NCI-H187 (cell line): ENCODE measurements around the gene CDH6.
"Not testable (repeated sequence)": the region's sequence is repeated elsewhere in the genome, so short reads cannot be mapped to it uniquely, and the experiment has no call there.

ENCODE experiments used
- DNase-seq, 2 experiments: peaks; one replicate each; lab custom pipeline; 2025; lab: John Stamatoyannopoulos, UW

Gene CDH6

GRCh38 chr5:31332160-31332559 is 138.7 kb downstream of the CDH6 start:
- DNase-seq: no peak

DNA sequence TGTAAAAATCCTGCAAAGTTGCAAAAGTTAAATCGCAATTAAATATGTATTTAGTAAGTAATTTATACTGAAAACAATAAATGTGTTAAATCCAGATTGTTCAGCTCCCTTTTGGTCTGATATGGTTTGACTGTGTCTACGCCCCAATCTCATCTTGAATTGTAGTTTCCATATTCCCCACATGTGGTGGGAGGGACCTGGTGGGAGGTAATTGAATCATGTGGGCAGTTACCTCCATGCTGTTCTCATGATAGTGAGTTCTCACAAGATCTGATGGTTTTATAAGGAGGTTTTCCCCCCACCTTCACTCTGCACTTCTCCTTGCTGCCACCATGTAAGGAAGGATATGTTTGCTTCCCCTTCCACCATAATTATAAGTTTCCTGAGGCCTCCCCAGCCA is 140.0 kb downstream of the CDH6 start:
- DNase-seq: no peak

- DNase-seq: no peak
Measured at GRCh38 chr5:31334061-31334860, 140.8 kb downstream of the CDH6 start.

- DNase-seq: no peak
Measured at GRCh38 chr5:31335456-31335855, 142.0 kb downstream of the CDH6 start.

- DNase-seq: no peak
Measured at GRCh38 chr5:31343946-31344345, 150.5 kb downstream of the CDH6 start.

DNA sequence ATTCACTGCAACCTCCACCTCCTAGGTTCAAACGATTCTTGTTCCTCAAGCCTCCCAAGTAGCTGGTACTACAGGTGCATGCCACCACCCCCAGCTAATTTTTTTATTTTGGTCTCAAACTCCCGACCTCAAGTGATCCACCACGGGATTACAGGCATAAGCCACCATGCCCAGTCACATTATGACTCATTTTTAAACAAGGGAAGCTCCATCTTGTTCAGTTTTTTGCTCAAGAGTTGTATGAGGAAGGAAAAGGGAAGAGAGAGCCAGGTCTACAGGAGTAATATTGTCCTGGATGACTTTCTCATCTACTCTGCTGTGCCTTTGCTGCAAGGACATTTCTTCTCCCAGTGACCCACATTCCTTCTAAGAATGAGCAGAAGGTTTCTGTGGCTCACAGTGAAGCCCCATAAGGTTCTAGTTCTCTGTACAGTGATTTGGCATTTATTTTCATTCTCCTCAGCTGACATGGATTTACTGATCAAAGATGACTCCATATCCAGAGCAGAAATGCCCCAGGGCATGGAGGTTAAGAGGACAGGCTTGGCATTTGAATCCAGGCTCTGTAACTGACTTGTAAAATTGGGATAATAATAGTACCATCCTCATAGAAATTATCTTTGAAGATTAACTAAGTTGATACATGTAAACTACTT is 153.5 kb downstream of the CDH6 start:
- no peak for DNase-seq

DNA sequence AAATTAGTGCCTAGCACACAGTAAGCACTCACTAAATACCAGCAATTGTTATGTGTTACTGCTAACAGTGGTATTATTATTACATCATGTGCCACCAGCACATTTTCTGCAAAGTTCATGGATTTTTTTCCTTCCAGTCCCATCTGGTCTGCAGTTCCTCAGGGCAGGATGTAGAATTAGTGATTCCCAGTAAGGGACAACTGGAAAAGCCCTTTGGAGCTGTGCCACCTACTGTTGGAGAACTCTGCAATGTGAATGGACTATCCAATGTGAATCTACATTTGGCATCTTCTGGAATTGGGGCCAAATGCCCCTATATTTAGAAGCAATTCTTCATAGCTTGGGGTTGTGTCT is 154.0 kb downstream of the CDH6 start:
- no peak for DNase-seq

DNA sequence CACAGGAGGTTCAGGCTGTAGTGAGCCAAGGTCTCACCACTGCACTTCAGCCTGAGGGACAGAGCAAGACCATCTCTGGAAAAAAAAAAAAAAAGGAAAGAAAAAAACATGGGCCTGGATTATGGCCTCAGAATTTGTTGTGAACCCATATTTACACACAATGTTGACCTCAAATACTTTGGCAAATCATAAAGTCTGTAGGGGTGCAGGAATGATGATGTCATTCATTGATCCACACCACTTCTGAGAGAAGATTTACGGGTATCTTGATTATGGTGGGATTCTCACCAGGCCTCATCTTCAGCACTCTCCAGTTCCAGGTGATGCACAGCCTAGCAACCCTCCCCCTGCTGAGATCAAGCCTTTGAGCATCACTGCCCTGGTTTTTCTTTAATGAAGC is 156.9 kb downstream of the CDH6 start:
- DNase-seq: no peak

DNA sequence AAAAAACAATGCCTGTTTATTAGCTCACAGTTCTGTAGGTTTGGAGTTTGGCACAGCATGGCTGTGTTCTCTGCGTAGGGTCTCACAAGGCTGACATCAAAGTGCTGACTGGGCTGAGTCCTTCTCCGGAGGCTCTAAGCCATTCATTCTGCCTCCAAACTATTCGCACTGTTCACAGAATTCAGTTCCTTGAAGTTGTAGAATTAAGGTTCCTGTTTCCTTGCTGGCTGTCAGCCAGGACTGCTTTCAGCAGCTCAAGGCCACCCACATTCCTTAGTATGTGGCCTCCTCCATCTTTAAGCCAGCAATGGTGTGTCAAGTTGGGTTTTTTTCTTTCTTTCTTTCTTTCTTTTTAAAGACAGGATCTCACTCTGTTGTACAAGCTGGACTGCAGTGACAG is 161.9 kb downstream of the CDH6 start:
- no peak for DNase-seq

- no peak for DNase-seq
Measured at GRCh38 chr5:31357038-31357437, 163.6 kb downstream of the CDH6 start.

- no peak for DNase-seq
Measured at GRCh38 chr5:31359839-31360238, 166.4 kb downstream of the CDH6 start.

- no peak for DNase-seq
Measured at GRCh38 chr5:31361234-31361633, 167.7 kb downstream of the CDH6 start.

DNA sequence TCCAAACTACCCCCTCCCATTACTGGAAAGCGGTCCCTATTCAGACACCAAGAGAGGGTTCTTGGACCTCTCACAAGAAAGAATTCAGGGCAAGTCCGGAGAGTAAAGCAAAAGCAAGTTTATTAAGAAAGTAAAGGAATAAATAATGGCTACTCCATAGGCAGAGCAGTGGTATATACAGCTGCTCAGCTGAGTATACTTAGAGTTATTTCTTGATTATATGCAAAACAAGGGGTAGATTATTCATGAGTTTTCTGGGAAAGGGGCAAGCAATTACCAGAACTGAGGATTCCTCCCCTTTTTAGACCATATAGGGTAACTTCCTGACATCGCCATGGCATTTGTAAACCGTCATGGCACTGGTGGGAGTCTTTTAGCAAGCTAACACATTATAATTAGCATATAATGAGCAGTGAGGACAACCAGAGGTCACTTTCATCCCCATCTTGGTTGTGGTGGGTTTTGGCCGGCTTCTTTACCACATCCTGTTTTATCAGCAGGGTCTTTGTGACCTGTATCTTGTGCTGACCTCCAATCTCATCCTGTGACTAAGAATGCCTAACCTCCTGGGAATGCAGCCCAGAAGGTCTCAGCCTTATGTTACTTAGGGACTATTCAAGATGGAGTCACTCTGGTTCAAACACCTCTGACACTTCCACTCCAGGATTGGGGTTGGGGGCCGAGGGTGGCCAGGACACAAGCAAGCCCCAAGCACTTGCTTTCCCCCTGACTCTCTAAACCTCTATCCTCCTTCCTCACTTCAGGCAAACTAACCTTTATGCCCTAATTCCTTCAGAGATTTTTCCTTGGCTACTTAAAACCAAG is 168.4 kb downstream of the CDH6 start:
- DNase-seq: not testable (repeated sequence)

GRCh38 chr5:31362529-31362900 is 169.0 kb downstream of the CDH6 start:
- no peak for DNase-seq

DNA sequence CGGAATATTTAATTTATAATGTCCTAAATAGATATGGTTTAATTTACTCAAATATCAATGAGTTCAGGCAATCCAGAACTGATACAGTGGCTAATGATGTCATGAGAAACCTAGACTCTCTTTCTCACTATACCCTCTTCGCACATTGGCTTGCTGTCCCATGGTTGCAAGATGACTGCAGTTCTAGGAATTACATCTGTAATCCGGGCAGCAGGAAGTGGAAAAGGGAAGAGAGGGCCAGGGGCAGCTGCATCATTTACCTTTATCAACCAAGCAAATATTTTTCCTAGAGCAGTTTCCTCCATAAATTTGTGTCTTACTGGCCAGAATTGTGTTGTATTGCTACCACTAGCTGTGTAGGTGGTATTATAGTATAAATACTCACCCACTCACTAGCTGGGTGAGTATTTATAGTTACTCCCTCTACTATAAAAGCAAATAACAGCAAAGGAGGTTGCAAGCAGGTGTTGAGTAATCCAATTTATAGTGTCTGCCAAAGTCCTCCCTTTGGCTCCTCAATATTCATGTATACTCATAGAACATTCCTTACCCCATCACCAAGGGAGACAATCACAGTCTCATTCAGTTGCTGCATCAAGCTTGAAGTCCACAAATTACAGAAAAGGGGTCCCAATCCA is 169.6 kb downstream of the CDH6 start:
- DNase-seq: no peak

DNA sequence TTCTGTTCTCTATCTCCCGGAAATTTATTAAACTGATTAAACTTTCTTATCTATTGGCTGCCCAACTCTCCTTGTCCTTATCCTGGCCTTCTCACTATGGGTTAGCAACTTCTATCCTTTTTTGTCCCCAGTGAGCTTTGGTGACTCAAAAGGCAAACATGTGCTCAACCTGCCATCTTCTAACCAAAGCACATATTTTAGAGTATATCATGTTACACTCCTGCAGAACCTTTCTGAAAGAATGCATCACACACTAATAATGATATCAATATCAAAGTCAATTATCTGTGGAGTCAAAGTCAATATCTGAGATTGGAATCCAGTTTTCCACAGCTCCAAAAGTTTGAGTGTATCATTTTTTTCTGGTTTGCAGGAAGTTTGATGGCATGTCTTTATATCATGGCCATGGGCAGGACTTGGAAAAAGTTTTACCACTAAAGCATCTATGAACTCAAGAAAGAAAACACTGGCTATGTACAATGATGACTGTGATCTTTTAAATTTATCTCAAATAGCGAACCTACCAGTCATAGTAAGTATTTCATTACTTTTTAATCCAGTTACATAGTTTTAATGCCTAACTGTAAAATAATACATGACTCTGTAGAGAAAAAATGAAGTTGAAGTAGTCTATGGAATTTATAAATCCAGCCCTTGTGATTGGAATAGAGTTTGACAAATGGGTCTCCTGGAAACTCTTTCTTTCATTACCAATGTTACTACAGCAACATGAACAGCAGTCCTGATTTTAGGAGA is 171.6 kb downstream of the CDH6 start:
- no peak for DNase-seq

DNA sequence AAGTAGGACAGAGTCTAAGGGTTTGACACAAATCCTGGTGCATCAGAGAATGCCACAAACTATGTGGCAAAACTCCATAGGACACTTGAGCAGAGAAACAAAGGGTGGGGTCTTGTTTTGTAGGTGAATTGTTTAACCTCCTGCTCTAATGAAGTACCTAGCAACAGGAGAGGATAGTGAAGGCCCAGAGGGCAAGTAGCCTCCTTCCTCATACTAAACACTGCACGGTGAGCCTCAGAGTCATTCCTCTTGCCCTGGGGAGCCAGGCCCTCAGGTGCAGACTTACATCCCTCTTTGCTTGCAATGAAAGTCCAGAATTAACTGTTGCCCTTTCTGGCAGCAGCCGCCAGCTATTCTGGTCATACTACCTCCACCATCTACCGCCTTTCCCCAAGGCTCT is 172.3 kb downstream of the CDH6 start:
- no peak for DNase-seq

GRCh38 chr5:31366941-31367340 is 173.5 kb downstream of the CDH6 start:
- DNase-seq: no peak

- DNase-seq: no peak
Measured at GRCh38 chr5:31372124-31372523, 178.6 kb downstream of the CDH6 start.

GRCh38 chr5:31375999-31376720 is 182.7 kb downstream of the CDH6 start:
- DNase-seq: no peak
